WTC11 (cell line): Measurements from ENCODE around the gene BCAP29. TPM values are rescaled to one million over a fixed set of nuclear protein-coding genes. Genes with fewer than 3 reads are reported as not detected.

Experiments
- ATAC-seq: fragments of 200-7000 bp; cut with Tn5 transposase; 2 replicates; pipeline ENCODE4 v1.10.0; 2021; ENCODE audit warnings: mild to moderate bottlenecking, moderate library complexity
- CTCF ChIA-PET: fragments of 300-600 bp; sonication (Branson Sonifier 250); formaldehyde crosslinking; loops from one replicate; lab custom pipeline; 2021; ENCODE audit warnings: antibody characterized with exemption; lab: Charles Lee
- POLR2A ChIA-PET: fragments of 350-600 bp; sonication (Branson Sonifier 250); formaldehyde crosslinking; loops from one replicate; lab custom pipeline; 2021; ENCODE audit warnings: antibody characterized with exemption; lab: Charles Lee
- DNase-seq: peaks from one replicate; pipeline ENCODE4 v3.0.0; 2021; ENCODE audit warnings: low spot score
- H3K27ac Mint-ChIP-seq: 2 replicates; pipeline ENCODE4 v1.8.0; 2021; ENCODE audit warnings: mixed read lengths
- H3K27me3 Mint-ChIP-seq: 2 replicates; pipeline ENCODE4 v1.8.0; 2021; ENCODE audit warnings: low read depth, mild to moderate bottlenecking, moderate library complexity, mixed read lengths
- H3K36me3 Mint-ChIP-seq: 2 replicates; pipeline ENCODE4 v1.8.0; 2021; ENCODE audit warnings: mixed read lengths
- H3K4me1 Mint-ChIP-seq: 2 replicates; pipeline ENCODE4 v1.8.0; 2022; ENCODE audit warnings: mixed read lengths
- H3K4me3 Mint-ChIP-seq: 2 replicates; pipeline ENCODE4 v1.8.0; 2021; ENCODE audit warnings: mild to moderate bottlenecking, moderate library complexity, mixed read lengths
- H3K9me3 Mint-ChIP-seq: 2 replicates; pipeline ENCODE4 v1.8.0; 2021; ENCODE audit warnings: mixed read lengths
- ARID4B ChIP-seq: sonication (generic); formaldehyde crosslinking; IDR thresholded peaks from 2 replicates; pipeline ENCODE4 v1.8.0; 2023; ENCODE audit warnings: missing genetic modification reagents, mild to moderate bottlenecking, borderline replicate concordance
- ATF1 ChIP-seq: sonication (generic); formaldehyde crosslinking; IDR thresholded peaks from 2 replicates; pipeline ENCODE4 v1.8.1; 2023; ENCODE audit warnings: mild to moderate bottlenecking, moderate library complexity, missing genetic modification reagents
- ELF4 ChIP-seq: sonication (generic); formaldehyde crosslinking; IDR thresholded peaks from 2 replicates; pipeline ENCODE4 v1.8.1; 2022; ENCODE audit warnings: low read depth, mild to moderate bottlenecking, moderate library complexity, missing genetic modification reagents
- EMX1 ChIP-seq: fragments of 250-450 bp; sonication (Bioruptor Pico); IDR thresholded peaks from 2 replicates; pipeline ENCODE4 v1.8.0; 2021; ENCODE audit warnings: mild to moderate bottlenecking
- FOXK1 ChIP-seq: sonication (generic); formaldehyde crosslinking; IDR thresholded peaks from 2 replicates; pipeline ENCODE4 v1.8.0; 2022; ENCODE audit warnings: mild to moderate bottlenecking, moderate library complexity, missing genetic modification reagents
- GABPB1 ChIP-seq: sonication (generic); formaldehyde crosslinking; IDR thresholded peaks from 2 replicates; pipeline ENCODE4 v1.8.1; 2023; ENCODE audit warnings: mild to moderate bottlenecking, missing genetic modification reagents
- HMGXB4 ChIP-seq: sonication (generic); formaldehyde crosslinking; IDR thresholded peaks from 2 replicates; pipeline ENCODE4 v1.8.1; 2023; ENCODE audit warnings: mild to moderate bottlenecking, moderate library complexity, missing genetic modification reagents
- IRF1 ChIP-seq: sonication (generic); formaldehyde crosslinking; IDR thresholded peaks from 2 replicates; pipeline ENCODE4 v1.8.0; 2023; ENCODE audit warnings: missing genetic modification reagents
- KAT7 ChIP-seq: sonication (generic); formaldehyde crosslinking; IDR thresholded peaks from 2 replicates; pipeline ENCODE4 v1.8.1; 2023; ENCODE audit warnings: missing genetic modification reagents, mild to moderate bottlenecking, borderline replicate concordance
- MLX ChIP-seq: sonication (generic); formaldehyde crosslinking; IDR thresholded peaks from 2 replicates; pipeline ENCODE4 v1.8.1; 2023; ENCODE audit warnings: mild to moderate bottlenecking, missing genetic modification reagents, moderate library complexity
- MYBL2 ChIP-seq: sonication (generic); formaldehyde crosslinking; IDR thresholded peaks from 2 replicates; pipeline ENCODE4 v1.8.1; 2023; ENCODE audit warnings: mild to moderate bottlenecking, moderate library complexity, missing genetic modification reagents
- NFATC4 ChIP-seq: fragments of 250-450 bp; sonication (Bioruptor Pico); IDR thresholded peaks from 2 replicates; pipeline ENCODE4 v1.9.0; 2021; ENCODE audit warnings: mild to moderate bottlenecking
- PREB ChIP-seq: sonication (generic); formaldehyde crosslinking; IDR thresholded peaks from 2 replicates; pipeline ENCODE4 v1.8.1; 2022; ENCODE audit warnings: mild to moderate bottlenecking, missing genetic modification reagents, moderate library complexity, borderline replicate concordance
- STAT6 ChIP-seq: sonication (generic); formaldehyde crosslinking; conservative IDR thresholded peaks from 2 replicates; pipeline ENCODE4 v1.8.1; 2023; ENCODE audit warnings: mild to moderate bottlenecking, low read depth, missing genetic modification reagents, moderate library complexity
- TP53 ChIP-seq: sonication (generic); formaldehyde crosslinking; IDR thresholded peaks from 2 replicates; pipeline ENCODE4 v1.8.1; 2023; ENCODE audit warnings: mild to moderate bottlenecking, missing genetic modification reagents
- ZBTB43 ChIP-seq: sonication (generic); formaldehyde crosslinking; IDR thresholded peaks from 2 replicates; pipeline ENCODE4 v1.8.1; 2023; ENCODE audit warnings: mild to moderate bottlenecking, missing genetic modification reagents
- ZNF121 ChIP-seq: sonication (generic); formaldehyde crosslinking; IDR thresholded peaks from 2 replicates; pipeline ENCODE4 v1.8.0; 2023; ENCODE audit warnings: missing genetic modification reagents
- ZNF512 ChIP-seq: sonication (generic); formaldehyde crosslinking; IDR thresholded peaks from 2 replicates; pipeline ENCODE4 v1.8.1; 2022; ENCODE audit warnings: missing genetic modification reagents, borderline replicate concordance
- total RNA-seq: library from RNA; stranded (reverse); gene quantifications from 3 replicates; pipeline ENCODE4 v1.2.3, GENCODE V29; 2021

The BCAP29 gene
- total RNA-seq, 1 experiment from 2014 or later: 14.5 TPM

- TF ChIP-seq ZBTB43 (CRISPR knock-in tag): no peak
- TF ChIP-seq MLX (CRISPR knock-in tag): no peak
- TF ChIP-seq EMX1 (CRISPR knock-in tag): no peak
- TF ChIP-seq ARID4B (CRISPR knock-in tag): no peak
- no peak for TF ChIP-seq HMGXB4 (CRISPR knock-in tag)
Observed at GRCh38 chr7:107627002-107627401, 47.0 kb downstream of the BCAP29 start (continued).

GRCh38 chr7:107628461-107629064 lies 48.5 kb downstream of the BCAP29 start:
- ChIA-PET POLR2A (no interaction called here), CTCF (no interaction called here)
- DNase-seq (no peak), ATAC-seq (no peak)
- Mint-ChIP-seq H3K27me3 (no peaks in the 10 kb centered on the region), H3K4me1 (peaks cover 19% of the 10 kb centered on the region), H3K9me3 (peaks cover 7% of the 10 kb centered on the region), H3K36me3 (no peaks in the 10 kb centered on the region), H3K4me3 (no peak overlapping the region), H3K27ac (no peak overlapping the region)
- TF ChIP-seq IRF1 (CRISPR knock-in tag) (no peak), ZNF512 (CRISPR knock-in tag) (no peak), ZNF121 (CRISPR knock-in tag) (no peak), MYBL2 (CRISPR knock-in tag) (no peak)

- H3K4me3 Mint-ChIP-seq: no peak overlapping the region
- DNase-seq (no peak), ATAC-seq (no peak)
- H3K27ac Mint-ChIP-seq: no peak overlapping the region
- H3K36me3 Mint-ChIP-seq: no peaks in the 10 kb centered on the region
- H3K4me1 Mint-ChIP-seq: peaks cover 19% of the 10 kb centered on the region
- ChIA-PET CTCF (no interaction called here), POLR2A (no interaction called here)
- TF ChIP-seq ATF1 (CRISPR knock-in tag) (no peak), STAT6 (CRISPR knock-in tag) (no peak), NFATC4 (CRISPR knock-in tag) (no peak), GABPB1 (no peak), KAT7 (CRISPR knock-in tag) (no peak), ELF4 (CRISPR knock-in tag) (no peak), PREB (no peak), TP53 (CRISPR knock-in tag) (no peak), FOXK1 (CRISPR knock-in tag) (no peak)
- H3K27me3 Mint-ChIP-seq: no peaks in the 10 kb centered on the region
- H3K9me3 Mint-ChIP-seq: peaks cover 7% of the 10 kb centered on the region
Observed at GRCh38 chr7:107630342-107630741, 50.3 kb downstream of the BCAP29 start.
